B cell (primary cell): ENCODE measurements around the gene RBM42.

Experiments
- CTCF ChIP-seq: fragments of 200-600 bp; IDR thresholded peaks from one replicate; pipeline ENCODE4 v1.8.0; 2022; ENCODE audit warnings: antibody characterized with exemption, mild to moderate bottlenecking
- EZH2 ChIP-seq: IDR thresholded peaks from 2 replicates; pipeline ENCODE4 v1.6.1; 2012; ENCODE audit warnings: borderline replicate concordance, low read depth, mild to moderate bottlenecking, moderate library complexity, low read length; ENCODE audit not compliant: insufficient read depth, poor library complexity, severe bottlenecking

- TF ChIP-seq EZH2 (no peak), CTCF (no peak)
These were observed 10.0 kb upstream of the RBM42 start for GRCh38 chr19:35618857-35619256.
